Inflammatory macrophage treated with lipopolysaccharide for 4 hours (primary cell): ENCODE results near the gene SYNPO.
A peak's percentile ranks its signal among the peaks of the same experiment; 100 is the strongest.

Experiments
- DNase-seq: peaks from one replicate; pipeline ENCODE4 v3.0.0-alpha.2; 2020

The SYNPO gene

DNA sequence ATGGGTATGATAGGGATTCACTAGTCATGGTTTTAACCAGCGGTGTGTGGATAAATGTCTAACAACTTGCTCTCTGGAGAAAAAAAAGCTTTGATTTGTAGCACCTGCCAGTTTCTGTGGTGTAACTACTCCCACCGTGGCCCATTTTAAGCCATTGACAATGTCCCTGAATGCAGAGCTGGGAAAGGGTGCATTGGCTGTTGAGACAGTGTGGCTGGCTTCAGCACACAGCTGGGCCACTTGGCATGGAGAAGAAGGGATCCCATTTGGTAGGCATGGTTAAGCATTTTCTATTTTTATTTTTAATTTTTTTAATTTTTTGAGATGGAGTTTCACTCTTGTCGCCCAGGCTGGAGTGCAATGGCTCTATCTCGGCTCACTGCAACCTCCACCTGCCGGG, 31.5 kb upstream of the SYNPO start:
- DNase-seq, result no peak

DNA sequence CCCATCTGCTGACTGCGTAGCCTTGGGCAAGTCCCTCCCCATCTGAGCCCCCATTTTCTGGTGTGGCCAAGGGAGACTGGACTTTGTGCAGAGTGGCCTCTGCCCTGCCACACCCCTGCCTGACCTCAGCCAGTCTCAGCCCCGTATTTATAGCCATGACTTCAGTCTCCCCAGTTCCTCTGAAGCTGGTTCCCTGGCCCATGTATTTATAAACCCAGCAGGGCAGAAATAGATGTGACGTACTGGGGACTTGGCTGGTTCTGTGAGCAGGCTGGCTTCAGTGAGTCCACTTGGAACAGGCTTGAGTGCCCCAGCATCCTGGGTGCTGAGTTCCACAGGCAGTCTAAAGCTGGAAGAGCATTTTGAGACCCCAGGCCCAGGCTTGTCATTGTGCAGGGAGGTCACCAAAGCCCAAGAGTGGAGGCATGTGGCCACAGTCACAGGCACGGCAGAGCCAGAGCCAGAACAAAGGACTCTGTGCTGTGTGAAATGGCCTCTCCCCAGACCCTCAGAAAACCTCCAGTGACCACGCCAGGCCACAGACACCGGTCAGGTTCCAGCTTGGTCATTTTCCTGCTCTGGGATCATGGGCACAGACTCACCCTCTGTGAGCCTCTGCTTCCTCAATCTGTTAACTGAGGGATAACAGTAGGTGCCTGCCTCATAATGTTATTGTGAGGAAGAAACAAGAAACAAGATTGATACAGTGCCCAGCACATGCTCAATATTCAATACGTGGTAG, 30.4 kb upstream of the SYNPO start:
- no peak for DNase-seq

DNA sequence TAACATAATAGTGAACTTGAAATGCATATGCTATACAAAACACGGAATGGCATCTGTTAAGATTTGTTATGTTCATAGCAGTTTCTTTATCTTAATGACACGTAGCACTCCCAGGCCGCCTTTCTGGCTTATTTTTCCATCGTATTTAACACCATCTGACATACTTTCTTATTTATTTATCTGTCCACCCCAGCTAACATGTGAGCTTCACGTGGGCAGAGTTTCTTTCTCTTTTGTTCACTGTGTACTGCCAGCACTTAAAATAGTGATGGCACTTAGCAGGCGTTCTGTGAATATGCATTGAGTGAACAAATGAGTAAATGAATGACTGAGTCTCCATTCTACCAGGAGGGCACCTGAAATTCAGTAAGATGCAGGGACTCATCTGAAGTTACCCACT, 29.4 kb upstream of the SYNPO start:
- DNase-seq, result no peak

DNA sequence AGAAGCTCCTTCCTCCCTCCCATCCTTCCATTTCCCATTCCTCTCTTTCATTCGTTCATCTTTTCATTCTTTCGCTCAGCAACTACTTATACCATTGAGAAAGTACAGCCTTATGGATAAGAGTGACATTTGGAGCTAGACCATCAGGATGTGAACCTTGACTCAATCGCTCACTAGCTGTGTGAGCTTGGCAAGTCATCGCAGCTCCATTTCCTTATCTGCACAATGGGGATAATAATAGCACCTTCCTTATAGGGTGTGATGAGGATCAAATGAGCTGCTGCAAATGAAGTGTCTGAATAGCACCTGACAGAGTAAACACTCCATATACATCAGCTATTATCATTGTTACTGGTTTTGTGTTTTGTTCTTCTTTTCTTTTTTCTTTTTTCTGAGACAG, 28.1 kb upstream of the SYNPO start:
- DNase-seq, result no peak

DNA sequence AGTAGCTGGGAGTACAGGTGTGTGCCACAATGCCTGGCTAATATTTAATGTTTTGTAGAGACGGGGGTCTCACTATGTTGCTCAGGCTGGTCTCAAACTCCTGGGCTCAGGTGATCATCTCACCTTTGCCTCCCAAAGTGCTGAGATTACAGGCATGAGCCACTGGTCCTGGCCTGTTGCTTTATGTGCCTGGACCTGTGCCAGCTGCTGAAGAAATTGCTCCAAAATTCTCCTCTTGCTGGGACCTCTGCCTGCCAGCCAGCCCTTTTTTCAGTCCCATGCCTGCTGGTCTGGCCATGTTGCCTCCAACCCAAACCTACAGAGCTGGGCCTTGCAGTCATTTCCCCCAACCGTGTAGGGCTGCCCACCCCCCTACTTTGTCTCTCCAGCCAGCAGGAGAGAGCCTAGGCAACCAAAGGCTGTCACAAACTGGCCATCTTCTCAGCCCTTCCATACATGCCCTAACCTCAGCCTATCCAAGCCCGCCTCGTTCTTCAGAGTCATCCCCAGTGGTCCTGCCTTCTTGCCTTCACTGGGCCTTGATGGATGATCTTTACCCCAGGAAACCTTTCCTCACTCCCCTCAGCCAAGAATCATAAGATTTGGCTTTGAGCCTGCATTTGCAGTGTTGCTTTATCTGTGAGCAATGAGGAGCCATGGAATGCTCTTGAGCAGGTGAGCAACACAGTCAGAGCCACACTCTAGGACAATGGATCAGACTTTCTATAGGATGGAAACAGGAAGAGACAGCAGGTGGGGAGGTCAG, 27.4 kb upstream of the SYNPO start:
- no peak for DNase-seq

DNA sequence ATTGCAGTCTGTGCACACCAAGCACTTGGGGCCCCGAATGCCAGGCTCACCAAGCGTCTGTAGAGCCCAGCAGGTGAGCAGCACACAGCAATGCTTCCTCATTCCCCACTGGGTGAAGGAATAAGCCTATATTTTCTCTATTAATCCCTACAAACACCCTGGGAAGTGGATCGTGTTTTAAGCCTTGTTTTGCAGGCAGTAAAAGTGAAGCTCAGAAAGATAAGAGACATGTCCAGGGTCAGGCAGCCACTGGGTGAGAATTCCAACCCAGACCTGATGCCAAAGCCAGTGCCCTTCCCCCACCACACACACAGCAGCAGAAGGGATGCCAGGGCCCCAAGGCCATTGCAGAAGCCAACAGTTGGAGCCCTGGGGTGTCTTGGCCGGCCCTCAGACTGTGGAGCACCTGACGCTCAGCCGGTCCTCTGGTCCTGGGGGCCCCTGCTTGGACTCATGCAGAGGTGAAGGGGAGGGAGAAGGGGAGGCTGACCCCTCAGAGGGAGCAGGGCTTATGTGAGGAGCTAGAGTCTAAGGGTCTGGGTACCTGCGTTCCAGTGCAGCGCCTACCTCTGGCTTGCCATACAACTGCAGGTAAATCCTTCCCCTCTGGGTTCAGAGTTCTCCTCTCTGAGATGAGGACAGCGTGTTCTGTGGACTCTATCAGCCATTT, 26.3 kb upstream of the SYNPO start:
- no peak for DNase-seq

DNA sequence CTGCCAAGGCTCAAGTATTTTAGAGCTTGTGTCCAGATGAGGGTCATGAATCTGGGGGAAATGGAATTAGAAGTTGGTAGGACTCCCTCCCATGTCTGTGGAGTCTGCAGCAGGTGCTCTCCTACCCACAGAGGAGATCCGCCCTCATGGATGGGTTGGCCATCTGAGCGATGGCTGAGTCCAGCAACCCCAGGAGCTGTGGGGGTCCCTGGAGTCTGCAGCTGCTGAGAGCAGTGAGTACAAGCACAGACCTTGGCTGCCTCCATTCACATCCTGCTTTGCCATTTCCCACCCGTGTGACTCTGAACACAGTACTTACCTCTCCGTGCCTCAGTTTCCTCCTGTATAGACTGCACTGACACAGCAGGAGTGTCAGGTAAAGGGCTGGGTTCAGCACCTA, 25.8 kb upstream of the SYNPO start:
- DNase-seq, result no peak

DNA sequence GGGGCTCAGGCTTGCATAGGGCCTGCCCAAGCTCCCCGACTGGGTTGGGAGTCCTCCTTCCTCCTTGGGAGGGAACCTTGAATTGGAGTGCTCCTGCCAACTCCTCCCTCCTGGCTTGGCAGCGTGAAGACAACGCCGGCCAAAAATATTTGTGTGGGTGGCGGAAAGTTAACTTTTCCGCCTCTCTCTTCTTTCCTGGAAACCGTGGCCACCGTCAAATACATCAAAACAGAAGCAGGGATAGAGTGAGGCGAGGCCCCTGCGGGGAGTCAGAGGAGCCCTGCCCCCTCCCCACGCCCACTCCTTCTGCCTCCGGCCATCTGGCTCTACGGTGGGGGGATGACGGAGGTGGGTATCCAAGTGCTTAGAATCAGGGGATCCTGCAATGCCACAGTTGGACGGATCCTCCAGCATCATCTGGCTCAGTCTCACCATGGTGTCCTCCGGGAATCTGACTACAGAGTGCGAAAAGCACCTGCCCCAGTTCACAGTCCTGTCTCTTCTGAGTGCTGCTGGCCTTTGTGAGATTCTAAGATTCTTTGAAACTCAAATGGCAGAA, 25.2 kb upstream of the SYNPO start:
- DNase-seq, result no peak

DNA sequence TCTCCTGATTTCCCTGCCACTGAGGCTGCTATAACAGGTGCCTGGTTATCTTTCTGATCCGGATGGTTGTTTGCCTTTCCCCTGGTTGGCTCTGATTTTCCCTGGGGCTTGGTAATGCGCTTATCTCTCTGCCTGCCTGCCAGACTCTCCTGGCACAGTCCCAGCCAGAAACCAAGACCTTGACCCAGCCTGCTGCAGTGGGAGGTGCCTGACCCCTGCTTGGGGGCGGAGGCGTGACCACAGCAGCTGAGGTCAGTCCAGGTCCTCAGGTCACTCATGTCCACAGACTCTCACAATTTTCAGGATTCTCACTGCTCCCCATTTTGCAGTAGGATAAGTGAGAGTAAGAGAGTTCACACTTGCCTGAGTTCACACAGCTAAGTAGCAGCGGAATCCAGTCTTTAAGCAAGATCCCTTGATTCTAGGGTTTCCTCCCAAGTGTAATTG, 24.4 kb upstream of the SYNPO start:
- no peak for DNase-seq

DNA sequence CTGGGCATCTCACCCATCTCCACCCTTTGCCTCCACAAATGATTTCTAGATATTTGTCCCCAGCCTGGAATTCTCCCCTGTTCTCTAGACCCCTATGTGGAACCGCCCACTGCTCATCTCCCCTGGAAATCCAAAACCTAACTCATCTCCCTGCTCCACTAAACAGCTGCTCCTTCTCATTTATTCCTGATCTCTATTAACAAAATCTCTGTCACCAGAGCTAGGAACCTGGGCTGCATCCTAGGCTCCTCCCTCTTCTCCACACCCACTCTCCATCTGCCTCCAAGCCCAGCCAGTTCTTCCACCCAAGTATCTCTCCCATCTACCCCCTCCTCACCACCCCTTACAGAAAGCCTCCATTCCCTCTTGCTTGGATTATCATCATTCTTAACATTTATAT, 24.0 kb upstream of the SYNPO start:
- DNase-seq, result no peak

DNA sequence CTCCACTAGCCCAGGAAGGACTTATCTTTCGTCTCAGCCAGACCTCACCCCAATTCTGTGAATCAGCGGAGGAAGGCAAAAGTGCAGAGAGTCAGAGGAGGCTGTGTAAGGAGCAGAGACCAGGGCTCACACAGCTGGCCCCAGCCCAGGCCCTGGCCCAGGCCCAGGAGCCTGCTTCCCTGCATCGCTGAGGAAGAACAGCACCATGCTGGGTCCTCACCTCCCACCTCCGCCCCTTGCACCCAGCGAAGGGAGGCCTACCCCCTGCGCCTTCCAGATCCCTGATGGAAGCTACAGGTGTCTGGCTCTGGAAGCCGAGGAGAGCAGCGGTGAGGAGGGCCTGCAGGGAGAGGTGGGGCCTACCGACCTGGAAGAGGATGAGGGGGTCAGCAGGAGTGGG, 22.3 kb upstream of the SYNPO start:
- no peak for DNase-seq

DNA sequence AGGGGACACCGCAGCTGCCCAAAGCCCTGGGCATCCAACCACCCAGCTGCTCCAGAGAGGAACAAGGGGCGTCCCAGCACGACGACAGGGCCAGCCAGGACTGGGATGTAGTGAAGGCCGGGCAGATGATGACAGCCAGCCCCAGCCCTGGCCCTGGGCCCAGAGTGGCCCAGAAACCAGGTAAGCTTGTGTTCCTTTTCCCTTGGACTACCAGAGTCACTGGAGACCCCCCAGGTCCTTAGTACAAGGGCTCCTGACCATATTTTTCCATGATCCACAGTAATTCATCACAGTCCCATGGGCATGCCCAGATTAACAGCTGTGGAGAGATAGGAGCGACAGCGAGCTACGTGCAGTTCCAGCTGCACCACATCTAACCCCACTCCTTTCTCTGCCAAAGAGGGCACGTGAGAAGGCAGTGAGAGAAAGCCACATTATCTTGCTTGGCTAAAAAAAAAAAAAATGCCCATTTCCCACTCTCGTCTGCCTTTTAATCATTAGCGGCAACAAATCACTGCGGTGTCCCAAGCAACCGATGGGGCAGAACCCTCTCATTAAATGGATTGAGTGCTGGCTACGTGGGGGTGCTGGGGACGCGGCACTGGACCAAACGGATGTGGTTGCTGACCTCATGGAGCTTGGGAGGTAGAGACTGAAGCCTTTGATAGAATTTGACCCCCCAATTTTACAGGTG, 21.7 kb upstream of the SYNPO start:
- DNase-seq, result no peak

DNA sequence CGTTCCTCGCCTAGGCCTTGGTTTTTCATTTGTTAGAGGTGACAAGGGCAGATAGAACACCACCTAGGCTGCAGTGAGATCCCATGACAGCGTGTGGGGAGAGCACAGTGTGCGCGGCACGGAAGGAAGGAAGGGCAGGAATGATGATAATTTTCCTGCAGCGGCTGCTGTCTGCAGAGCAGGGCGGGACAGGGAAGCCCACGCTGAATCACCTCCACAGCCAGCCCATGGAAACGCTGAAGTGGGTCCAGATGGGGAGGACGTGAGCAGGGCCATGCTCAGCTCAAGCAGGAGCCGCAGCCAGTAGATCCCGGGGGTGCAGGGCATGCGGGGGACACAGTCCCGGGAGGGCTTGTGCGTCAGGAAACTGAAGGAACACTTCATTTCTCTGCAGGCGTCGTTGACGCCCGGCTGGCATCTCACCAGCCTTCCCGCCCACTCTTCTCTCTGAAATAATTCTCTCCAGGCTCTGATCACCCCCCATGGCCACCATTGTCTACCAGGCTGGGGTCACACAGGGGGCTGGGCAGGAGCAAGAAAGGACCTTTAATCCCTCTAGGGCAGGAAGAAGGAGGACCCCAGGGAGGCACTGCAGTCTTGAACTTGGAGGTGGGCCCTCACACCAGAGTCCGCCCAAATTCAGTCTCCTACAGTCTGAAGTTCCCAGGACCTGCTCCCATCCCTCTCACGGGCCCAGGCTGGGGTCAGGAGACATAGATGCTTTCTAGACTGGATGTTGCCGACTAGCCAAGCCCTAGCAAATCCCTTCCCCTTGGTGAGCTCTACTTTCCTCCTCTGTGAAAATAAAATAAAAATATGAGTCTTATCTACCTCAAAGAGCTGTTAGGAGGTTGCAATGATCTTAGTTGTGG, 20.9 kb upstream of the SYNPO start:
- no peak for DNase-seq

DNA sequence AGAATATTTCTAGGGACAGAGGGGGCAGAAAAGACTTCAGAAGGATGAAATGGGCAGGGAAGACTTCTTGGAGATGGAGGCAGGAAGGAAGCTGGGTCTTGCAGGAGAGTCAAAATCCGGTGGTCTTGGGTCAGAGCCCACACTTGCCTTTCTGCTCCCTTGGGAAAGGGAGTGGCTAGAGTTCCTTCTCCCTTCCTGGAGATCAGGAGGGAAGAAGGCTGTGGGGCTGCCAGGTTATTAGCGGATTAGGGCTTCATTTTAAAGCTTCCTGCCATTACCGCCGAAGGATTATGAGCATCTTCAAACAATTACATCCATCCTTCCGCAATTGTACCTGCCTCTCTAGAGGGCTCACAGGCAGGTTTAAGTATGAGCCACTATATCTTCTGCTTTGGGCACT, 19.2 kb upstream of the SYNPO start:
- no peak for DNase-seq

DNA sequence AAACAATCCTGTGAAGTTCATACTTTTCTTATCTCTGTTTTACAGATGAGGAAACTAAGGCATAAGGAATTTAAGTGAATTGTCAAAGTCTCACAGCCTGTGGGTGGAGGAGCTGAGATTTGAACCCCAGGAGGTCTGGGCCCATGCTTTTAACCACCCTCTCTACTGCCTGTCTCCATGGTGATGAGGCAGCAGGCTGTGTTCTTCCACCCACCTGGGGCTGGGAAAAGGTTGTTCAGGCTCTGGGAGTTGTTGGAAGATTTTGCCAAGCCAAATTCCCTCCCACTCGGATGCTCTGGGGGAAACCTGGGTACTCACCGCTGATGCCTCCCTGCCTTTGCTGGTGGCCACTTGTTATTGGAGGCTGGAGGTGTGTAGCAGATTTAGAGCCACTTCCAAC, 18.3 kb upstream of the SYNPO start:
- DNase-seq, result no peak

DNA sequence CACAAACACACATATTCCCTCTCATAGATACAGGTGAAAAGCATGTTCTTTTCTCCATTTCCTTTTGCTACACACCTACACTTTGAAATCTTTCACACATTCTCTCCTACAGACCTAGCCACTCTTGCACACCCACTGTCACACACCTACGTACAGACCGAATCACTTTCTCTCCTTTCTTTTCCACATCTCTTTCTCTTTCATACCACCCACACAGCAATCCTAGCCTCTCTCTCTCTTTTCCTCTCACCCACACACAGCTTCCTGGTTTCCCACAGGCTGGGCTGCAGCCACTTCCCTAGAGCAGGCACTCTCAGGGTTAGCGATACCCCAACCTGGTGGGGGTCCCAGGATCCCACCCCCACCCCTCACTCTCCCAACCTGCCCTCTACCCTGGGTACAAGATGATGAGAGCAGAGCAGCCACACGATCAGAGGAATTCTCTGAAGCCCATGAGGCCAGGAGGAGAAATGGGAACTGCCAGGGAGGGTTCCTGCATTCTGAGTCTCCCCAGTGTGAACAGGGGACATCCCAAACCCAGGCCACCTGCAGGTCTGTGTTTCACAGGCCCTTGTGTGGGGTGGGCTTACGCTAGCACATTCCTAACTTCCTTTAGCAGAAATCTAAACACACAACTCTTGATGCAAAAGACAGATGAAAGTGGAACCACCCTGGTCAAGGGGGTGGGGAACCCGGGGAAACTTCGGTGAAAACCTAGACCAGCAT, 17.1 kb upstream of the SYNPO start:
- DNase-seq, result peak; percentile 77

DNA sequence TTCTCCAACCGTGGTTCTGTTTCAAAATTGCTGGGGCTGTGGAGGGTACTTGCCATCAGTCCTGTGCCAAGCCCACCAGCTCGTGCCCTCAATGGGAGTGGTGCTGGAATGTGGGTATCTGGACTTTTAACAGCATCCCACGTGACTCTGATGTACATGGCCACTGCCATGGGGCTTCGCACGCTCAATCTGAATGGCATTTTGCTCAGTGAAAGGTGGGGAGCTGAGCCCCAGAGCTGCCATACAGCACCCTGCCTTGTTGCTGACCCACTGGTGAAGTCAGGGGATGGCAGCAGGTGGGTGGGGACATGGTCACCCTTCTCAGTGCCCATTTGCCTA, 16.6 kb upstream of the SYNPO start:
- DNase-seq, result no peak

DNA sequence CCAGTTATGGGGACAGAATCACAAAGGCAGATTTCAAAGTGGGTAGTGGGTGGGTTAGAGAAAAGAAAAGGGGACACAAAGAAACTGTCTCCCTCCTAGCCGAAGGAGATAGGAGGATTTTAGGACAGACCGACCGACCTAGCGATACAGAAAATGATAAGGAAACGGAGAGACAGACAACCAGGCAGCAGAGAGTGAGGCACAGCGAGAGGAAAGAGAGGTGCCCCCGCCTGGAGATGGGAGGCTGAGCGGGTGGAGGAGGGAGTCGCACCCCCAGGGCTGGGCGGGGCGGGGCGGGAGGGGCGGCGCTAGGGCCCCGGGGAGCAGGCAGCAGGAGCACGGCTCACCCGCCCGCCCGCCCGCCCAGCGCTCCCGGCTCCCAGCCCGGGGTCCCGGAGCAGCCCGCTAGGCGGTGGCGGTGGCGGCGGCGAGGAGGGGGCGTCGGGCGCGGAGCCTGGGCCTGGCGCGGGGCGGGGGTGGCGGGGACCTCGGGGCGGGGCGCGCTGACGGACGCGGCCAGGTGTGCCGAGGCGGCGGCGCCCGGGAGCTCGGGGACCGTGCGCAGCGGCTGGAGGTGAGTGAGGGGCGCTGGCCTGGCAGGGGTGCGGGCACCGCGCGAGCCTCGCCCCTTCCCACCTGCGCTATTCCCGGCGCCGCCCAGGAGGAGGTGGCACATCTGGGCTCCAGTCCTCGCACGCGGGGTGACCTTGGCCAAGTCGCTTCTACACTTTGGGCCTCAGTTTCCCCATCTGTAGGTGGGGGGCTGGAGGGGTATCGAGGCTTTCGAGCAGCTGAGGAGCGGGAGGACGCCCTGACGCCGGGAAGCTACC, 15.9 kb upstream of the SYNPO start:
- DNase-seq, result no peak

DNA sequence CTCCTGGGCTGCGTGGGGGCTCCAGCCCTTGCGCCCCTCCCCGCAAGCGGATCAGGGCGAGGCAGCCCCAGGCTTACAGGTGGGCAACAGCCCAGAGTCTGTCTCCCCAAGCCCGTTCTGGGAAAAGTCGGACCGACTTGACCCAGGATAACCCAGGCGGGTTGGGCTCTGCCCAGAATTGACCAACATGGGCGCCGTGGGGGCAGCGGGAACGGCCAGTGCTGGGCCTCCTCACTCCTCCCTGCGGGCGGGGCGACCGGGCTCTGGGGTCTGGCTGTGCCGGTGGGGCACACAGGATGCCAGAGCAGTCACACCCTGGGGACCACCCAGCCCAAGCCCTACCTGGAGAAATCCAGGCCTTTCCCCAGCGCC, 15.3 kb upstream of the SYNPO start:
- no peak for DNase-seq
